HEK293T (cell line): ENCODE results near the gene KXD1.

Source experiments
- CTBP1 ChIP-seq: fragments of 450-650 bp; IDR thresholded peaks from 2 replicates; pipeline ENCODE4 v1.6.1; 2016; ENCODE audit warnings: borderline replicate concordance
- FOXK2 ChIP-seq: fragments of 450-650 bp; IDR thresholded peaks from 2 replicates; pipeline ENCODE4 v1.6.1; 2016; ENCODE audit warnings: mild to moderate bottlenecking
- FOXM1 ChIP-seq: fragments of 450-650 bp; IDR thresholded peaks from 2 replicates; pipeline ENCODE4 v1.6.1; 2017; ENCODE audit warnings: mild to moderate bottlenecking, borderline replicate concordance
- PKNOX1 ChIP-seq: fragments of 450-650 bp; IDR thresholded peaks from 2 replicates; pipeline ENCODE4 v1.6.1; 2016
- SP1 ChIP-seq: fragments of 450-650 bp; IDR thresholded peaks from 2 replicates; pipeline ENCODE4 v1.6.1; 2017
- SUZ12 ChIP-seq: fragments of 450-650 bp; IDR thresholded peaks from 2 replicates; pipeline ENCODE4 v1.6.1; 2016; ENCODE audit warnings: mild to moderate bottlenecking
- TARDBP ChIP-seq: fragments of 450-650 bp; IDR thresholded peaks from 2 replicates; pipeline ENCODE4 v1.6.1; 2016
- ZNF384 ChIP-seq: fragments of 450-650 bp; IDR thresholded peaks from 2 replicates; pipeline ENCODE4 v1.6.1; 2016

GRCh38 chr19:18612051-18612771, 54.5 kb downstream of the KXD1 start:
- no peak for TF ChIP-seq SUZ12
- no peak for TF ChIP-seq FOXM1
- no peak for TF ChIP-seq TARDBP
- TF ChIP-seq PKNOX1: no peak
- no peak for TF ChIP-seq SP1
- no peak for TF ChIP-seq CTBP1
- no peak for TF ChIP-seq ZNF384
- TF ChIP-seq FOXK2: no peak
